ENCODE measurements around the gene GFOD2.

The GFOD2 gene

GRCh38 chr16:67731753-67732095 lies 12.6 kb upstream of the GFOD2 start:
- Histone ChIP-seq H3K27me3 (replicated peaks; ENCODE audit: control insufficient read depth, insufficient read depth, low read length) (no peaks in the 10 kb centered on the region), H3K4me3 (replicated peaks; ENCODE audit: low read depth, low read length) (no peak overlapping the region), H3K36me3 (ENCODE audit: control insufficient read depth, insufficient read depth, low read length) (peaks cover 40% of the 10 kb centered on the region)
- no peak for DNase-seq (ENCODE audit: extremely low read depth, insufficient read length)
- TF ChIP-seq, protein P1, sequence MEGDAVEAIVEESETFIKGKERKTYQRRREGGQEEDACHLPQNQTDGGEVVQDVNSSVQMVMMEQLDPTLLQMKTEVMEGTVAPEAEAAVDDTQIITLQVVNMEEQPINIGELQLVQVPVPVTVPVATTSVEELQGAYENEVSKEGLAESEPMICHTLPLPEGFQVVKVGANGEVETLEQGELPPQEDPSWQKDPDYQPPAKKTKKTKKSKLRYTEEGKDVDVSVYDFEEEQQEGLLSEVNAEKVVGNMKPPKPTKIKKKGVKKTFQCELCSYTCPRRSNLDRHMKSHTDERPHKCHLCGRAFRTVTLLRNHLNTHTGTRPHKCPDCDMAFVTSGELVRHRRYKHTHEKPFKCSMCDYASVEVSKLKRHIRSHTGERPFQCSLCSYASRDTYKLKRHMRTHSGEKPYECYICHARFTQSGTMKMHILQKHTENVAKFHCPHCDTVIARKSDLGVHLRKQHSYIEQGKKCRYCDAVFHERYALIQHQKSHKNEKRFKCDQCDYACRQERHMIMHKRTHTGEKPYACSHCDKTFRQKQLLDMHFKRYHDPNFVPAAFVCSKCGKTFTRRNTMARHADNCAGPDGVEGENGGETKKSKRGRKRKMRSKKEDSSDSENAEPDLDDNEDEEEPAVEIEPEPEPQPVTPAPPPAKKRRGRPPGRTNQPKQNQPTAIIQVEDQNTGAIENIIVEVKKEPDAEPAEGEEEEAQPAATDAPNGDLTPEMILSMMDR (IDR thresholded peaks at IDR 0.05; ENCODE audit: insufficient read depth, low read length, poor library complexity, severe bottlenecking), result no peak

GRCh38 chr16:67731071-67731752 lies 12.1 kb upstream of the GFOD2 start:
- H3K27me3 ChIP-seq (replicated peaks; ENCODE audit: control insufficient read depth, insufficient read depth, low read length), result no peaks in the 10 kb centered on the region
- H3K36me3 ChIP-seq (ENCODE audit: control insufficient read depth, insufficient read depth, low read length), result peaks cover 43% of the 10 kb centered on the region
- DNase-seq (ENCODE audit: extremely low read depth, insufficient read length), result no peak
- TF ChIP-seq, protein P1 (IDR thresholded peaks at IDR 0.05; ENCODE audit: insufficient read depth, low read length, poor library complexity, severe bottlenecking), result no peak
- H3K4me3 ChIP-seq (replicated peaks; ENCODE audit: low read depth, low read length), result no peak overlapping the region

- TF ChIP-seq, protein P1 (IDR thresholded peaks at IDR 0.05; ENCODE audit: insufficient read depth, low read length, poor library complexity, severe bottlenecking), result no peak
- Histone ChIP-seq H3K27me3 (replicated peaks; ENCODE audit: control insufficient read depth, insufficient read depth, low read length) (no peaks in the 10 kb centered on the region), H3K36me3 (ENCODE audit: control insufficient read depth, insufficient read depth, low read length) (peaks cover 44% of the 10 kb centered on the region), H3K4me3 (replicated peaks; ENCODE audit: low read depth, low read length) (no peak overlapping the region)
- no peak for DNase-seq (ENCODE audit: extremely low read depth, insufficient read length)
These were observed 11.2 kb upstream of the GFOD2 start for GRCh38 chr16:67730326-67730725.

DNA sequence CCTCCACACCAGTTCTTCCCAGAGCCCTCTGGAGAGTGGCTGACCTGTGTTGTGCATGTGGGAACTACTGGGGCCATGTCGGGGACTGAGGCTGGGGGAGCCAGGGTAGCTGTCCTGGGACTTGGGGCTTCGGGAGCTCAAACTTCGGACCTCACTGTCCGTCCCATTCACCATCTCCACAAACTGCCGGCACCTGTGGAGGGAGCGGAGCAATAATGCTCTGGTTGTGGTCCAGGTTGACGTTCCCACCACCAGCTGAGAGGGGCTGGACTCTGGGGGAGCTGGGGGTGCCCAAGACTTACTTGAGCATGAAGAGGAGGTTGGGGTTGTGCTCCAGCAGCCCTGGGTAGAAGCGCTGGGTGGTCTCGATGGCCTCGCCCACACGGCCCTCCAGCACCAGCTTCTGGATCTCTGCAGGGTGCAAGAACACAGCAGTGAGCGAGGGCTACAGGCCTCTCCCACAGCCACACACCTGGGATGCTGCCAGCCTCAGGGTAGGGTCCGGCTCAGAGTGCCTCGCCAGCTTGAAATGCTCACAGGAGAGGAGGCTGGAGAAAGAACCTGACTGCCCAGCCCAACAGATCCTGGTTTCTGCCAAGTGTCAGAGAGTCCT lies 10.6 kb upstream of the GFOD2 start:
- no peaks in the 10 kb centered on the region for H3K27me3 ChIP-seq (replicated peaks; ENCODE audit: control insufficient read depth, insufficient read depth, low read length)
- no peak overlapping the region for H3K4me3 ChIP-seq (replicated peaks; ENCODE audit: low read depth, low read length)
- no peak for DNase-seq (ENCODE audit: extremely low read depth, insufficient read length)
- TF ChIP-seq, protein P1 (IDR thresholded peaks at IDR 0.05; ENCODE audit: insufficient read depth, low read length, poor library complexity, severe bottlenecking), result no peak
- peaks cover 46% of the 10 kb centered on the region for H3K36me3 ChIP-seq (ENCODE audit: control insufficient read depth, insufficient read depth, low read length)

GRCh38 chr16:67727521-67728485 lies 8.7 kb upstream of the GFOD2 start:
- H3K36me3 ChIP-seq (ENCODE audit: control insufficient read depth, insufficient read depth, low read length), result peaks cover 55% of the 10 kb centered on the region
- no peak for DNase-seq (ENCODE audit: extremely low read depth, insufficient read length)
- TF ChIP-seq, protein P1 (IDR thresholded peaks at IDR 0.05; ENCODE audit: insufficient read depth, low read length, poor library complexity, severe bottlenecking), result no peak
- H3K27me3 ChIP-seq (replicated peaks; ENCODE audit: control insufficient read depth, insufficient read depth, low read length), result no peaks in the 10 kb centered on the region
- H3K4me3 ChIP-seq (replicated peaks; ENCODE audit: low read depth, low read length), result no peak overlapping the region

Data from GM06990 (cell line).